LNCAP (cell line): ENCODE results near the gene VEGFC.

Experiments used
- TF ChIP-seq, protein P1 (sequence below): fragments of 450-650 bp; IDR thresholded peaks from 2 replicates; pipeline ENCODE4 v1.5.1; 2017; ENCODE audit warnings: mild to moderate bottlenecking

Gene VEGFC

GRCh38 chr4:176758731-176759130 is 34.0 kb downstream of the VEGFC start:
- TF ChIP-seq, protein P1, sequence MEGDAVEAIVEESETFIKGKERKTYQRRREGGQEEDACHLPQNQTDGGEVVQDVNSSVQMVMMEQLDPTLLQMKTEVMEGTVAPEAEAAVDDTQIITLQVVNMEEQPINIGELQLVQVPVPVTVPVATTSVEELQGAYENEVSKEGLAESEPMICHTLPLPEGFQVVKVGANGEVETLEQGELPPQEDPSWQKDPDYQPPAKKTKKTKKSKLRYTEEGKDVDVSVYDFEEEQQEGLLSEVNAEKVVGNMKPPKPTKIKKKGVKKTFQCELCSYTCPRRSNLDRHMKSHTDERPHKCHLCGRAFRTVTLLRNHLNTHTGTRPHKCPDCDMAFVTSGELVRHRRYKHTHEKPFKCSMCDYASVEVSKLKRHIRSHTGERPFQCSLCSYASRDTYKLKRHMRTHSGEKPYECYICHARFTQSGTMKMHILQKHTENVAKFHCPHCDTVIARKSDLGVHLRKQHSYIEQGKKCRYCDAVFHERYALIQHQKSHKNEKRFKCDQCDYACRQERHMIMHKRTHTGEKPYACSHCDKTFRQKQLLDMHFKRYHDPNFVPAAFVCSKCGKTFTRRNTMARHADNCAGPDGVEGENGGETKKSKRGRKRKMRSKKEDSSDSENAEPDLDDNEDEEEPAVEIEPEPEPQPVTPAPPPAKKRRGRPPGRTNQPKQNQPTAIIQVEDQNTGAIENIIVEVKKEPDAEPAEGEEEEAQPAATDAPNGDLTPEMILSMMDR: no peak

DNA sequence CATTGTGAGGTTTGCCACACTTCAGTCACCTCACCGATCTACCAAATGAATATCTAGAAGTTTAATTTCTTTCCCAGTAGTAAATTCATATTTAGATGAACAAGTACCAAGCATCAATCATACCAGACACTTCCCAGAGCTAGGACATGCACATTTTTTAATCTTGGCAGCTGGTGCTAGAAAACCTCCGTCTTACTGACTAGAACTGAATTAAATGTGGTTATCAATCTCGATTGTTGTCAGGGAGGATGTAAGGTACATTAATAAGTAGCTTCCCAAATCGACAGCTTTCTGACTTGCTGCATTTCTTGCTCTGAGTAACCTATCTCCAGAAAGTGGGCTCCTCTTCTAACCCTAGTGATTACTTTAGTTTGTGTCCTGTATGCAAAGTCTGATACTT is 34.4 kb downstream of the VEGFC start:
- TF ChIP-seq, protein P1: no peak

- TF ChIP-seq, protein P1: no peak
Observed at GRCh38 chr4:176755613-176756012, 37.1 kb downstream of the VEGFC start.

DNA sequence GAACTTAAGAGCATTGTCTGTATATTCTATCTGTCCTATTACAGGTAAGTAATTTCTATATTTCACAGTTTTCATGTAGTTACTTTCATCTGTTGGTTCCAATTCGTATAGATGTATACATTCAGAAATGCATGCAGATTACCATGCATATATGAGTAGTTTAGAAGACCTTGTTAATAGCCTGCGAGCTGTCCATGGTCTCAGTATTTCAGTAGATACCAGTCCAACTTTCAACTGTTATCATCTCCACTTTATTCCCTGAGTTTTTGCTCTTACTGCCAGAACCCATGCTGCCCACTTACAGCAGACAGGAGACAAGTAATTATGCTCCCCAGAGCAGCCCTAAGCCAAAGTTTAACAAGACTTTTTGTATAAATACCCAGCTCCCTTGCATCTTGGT is 37.7 kb downstream of the VEGFC start:
- TF ChIP-seq, protein P1: no peak

- TF ChIP-seq, protein P1: no peak
Observed at GRCh38 chr4:176753049-176753448, 39.7 kb downstream of the VEGFC start.

GRCh38 chr4:176752191-176752749 is 40.5 kb downstream of the VEGFC start:
- TF ChIP-seq, protein P1: no peak

DNA sequence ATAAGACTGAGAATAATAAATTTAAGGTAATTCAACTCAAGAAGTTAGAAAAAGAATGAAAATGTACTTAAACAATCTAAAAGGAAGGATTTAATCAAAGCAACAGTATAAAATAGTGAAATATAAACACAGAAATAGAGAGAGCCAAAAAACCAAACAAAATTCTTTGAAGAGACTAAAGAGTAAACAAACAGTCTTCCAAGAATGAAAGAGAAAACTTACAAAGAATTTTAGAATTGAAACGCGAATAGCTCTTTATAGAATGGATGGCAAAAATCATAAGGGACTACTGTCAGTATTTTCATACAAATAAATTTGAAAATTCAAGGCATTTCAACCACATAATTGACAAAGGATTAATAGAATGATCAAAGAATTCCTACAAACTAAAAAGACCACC is 41.7 kb downstream of the VEGFC start:
- TF ChIP-seq, protein P1: no peak

DNA sequence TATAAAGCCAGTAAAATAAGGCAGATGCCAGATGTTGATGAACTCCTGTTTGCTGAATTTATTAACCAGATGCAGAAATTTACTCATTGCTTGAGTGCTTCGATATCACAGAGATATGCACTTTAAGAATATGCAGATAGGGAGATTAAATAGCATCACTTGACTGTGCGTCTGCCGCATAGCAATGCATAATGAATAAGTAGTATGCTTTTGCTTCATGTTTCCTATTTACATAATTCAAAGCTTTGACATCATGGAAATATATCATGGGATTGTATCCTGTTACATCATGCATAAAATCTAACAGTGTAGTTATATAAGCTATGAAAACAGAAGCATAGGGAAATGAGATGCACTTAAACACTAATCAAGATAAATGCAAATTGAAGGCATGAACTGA is 45.9 kb downstream of the VEGFC start:
- TF ChIP-seq, protein P1: no peak
